HG03025 (cell line): ENCODE results near the gene PYGO2.

Source experiments
- ATAC-seq: cut with Tn5 transposase; IDR thresholded peaks from one replicate; pipeline ENCODE4 v1.9.1; 2021; ENCODE audit warnings: mild to moderate bottlenecking, moderate library complexity; ENCODE audit not compliant: unreplicated experiment, low FRiP score

Gene PYGO2

DNA sequence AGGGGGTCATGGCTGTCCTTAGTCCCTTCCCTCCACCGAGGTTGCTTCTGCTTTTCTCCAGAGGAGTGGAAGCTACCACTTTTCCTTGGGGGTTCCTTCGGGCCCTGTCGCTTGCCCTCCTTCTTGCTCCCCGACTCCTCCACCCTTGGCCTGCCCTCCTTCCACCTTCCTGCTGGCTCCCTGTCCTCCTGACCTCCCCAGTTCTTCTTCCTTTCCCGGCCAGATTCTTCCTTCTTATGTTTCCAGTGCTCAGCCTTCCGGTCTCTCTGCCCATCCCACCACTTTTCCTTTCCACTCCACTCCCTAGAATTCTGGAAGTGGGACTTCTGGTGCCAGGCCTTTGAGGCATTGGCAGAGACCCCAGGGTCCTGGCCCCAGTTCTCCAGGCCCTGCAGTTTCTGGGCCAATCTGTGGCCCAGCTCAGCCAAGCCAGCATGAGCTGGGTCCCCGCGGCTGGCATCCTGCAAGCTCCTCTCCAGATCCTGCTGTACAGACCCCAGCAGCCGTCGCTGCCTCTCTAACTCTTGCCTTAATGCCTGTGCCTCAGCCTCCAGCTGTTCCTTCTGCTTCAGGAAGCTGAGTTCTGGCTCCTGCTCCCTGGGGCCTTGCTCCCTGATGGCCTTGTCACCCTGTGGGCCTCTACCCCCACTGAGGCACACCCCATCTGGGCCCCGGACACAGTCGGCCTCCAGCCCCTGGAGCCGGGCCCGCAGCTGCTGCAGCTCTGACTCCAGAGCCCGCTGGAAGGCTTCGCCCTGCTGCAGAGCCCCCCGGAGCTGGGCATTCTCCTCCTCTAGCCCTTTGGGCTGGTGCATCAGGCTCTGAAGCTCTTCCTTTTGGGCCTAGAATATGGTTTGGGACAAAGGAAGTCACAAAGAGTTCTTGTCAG, 15.4 kb downstream of the PYGO2 start:
- ATAC-seq, result no peak

DNA sequence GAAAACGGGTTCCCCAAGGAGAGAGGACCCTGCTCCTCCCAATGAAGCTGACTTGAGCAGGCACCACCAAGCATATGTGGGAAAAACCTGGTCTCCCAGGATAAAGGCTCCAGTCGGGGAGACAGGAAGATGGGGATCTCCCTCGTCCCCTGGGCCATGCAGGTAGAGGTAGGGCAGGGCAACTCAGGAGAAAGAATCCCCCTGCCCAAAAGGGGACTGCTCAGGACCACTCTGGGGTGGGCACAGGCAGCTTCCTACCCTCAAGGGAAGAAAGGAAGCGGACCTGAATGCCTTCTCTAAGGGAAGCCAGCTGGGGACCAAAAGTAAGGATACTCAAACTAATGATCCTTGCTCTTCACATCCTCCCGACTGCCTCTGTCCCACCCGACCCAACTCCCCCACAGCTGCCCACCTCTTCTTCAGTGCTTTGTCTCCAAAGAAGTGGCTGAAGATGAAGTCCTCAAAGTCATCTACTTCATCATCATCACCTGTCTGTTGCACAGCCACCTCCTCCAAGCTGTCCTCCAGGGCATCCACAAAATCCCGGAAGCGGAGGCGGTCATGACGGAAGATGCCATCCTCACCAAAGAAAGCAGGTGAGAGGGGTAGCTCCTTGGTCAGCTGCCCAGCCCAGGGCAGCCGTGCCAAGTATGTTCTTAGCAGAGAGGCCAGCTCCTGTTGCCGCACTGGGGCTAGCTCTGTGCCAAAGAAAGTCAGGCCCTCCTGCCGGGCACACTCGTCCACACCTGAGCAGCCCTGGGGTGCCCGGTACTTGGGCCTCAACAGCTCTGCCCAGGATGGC, 16.2 kb downstream of the PYGO2 start:
- ATAC-seq, result no peak

DNA sequence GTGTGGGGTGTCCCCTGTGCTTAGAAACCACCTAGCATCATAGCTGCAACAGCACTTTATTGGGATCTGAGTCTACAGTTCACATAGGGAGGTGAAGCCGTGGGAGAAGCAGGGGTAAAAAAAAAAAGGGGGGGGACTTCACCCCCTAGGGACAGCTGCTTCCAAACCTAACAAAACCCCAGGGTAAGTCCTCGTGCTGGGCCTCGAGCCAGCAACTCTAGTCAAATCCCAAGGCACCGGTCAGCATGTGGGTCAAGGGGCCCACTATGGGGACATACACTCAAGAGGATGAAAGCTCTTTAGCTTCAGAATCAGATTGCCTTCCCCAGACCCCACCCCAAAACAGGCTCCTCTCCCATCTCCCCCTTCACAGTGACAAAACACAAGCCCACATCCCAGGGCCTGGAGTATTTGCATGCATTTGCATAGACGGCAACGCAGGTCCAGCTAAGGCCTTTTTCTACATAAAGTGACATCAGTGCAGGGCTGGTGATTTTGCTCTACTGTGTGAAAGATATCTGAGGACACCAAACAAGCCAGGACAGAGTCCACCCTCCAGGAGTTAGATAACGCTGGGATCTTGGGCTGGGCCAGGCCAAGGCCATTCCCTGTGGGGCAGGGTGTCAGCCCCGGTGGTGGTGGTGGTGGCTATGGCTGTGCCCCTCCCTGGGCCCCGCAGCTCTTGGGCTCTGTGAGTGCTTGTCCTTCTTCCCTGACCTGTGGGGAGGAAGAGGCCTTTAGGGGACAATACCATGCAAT, 17.0 kb downstream of the PYGO2 start:
- no peak for ATAC-seq

DNA sequence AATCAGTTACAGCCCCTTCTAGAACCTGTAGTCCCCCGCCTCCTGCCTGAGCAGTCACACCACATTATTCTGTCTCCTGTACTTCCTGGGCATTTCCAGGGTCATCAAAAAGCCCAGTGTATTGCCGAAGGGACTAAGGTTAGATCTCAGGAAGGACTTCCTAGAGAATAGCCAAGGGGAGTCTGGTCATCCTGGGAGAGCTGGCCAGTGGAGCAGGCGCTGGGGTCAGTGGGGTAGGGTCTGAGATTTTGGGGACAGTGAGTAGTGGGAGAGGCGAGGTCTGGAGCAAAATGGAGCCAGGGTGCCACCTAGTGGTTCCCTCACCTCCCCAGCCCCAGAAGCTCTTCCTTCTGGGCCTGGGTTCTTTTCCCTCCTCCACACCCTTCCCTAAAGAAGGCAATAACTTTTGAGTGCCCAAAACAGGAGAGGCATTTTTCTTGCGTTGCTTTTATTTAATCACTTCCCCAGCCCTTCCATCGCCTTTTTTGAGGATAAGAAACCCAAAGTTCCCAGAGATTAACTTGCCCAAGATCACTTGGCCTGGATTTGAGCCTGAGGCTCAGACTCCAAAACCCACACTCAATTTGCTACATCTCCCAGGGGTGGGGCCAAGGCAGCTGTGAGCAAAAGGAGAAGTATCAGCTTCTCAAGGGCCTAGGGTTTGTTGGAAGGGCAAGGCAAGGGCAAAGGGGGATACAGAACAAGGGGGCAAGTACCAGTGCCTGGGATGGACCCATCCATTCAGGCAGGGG, 17.8 kb downstream of the PYGO2 start:
- no peak for ATAC-seq

DNA sequence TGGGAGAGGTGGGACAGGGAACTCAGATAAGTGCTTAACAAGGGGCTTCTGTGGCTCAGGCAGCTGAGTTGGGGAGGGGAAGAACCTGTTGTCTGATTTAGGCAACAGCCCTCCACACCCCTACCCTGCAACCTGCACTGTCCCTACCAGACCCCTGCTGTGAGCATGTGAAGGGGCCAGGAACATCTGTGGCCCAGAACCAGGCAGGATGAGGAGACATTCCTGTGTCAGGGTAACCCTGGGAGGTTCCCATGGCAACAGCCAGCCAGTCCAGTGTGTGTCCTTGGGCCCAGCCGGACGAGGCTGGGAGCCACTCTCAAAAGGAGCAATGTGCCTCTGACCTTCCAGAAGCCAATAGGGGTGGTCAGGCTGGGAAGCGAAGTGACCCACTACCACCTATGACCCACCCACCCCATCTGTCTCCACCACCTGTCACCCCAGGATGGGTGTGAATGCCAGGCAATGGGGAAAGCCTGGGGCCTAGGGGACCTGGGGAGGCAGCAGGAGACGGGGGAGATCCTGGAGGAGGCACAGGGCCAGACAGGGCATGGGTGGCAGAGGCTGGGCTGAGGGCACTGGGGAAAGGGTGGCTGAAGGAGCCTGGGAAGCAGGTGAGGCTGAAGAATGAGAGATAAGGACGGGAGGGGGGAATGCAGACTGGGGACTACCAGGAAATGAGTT, 20.1 kb downstream of the PYGO2 start:
- no peak for ATAC-seq

DNA sequence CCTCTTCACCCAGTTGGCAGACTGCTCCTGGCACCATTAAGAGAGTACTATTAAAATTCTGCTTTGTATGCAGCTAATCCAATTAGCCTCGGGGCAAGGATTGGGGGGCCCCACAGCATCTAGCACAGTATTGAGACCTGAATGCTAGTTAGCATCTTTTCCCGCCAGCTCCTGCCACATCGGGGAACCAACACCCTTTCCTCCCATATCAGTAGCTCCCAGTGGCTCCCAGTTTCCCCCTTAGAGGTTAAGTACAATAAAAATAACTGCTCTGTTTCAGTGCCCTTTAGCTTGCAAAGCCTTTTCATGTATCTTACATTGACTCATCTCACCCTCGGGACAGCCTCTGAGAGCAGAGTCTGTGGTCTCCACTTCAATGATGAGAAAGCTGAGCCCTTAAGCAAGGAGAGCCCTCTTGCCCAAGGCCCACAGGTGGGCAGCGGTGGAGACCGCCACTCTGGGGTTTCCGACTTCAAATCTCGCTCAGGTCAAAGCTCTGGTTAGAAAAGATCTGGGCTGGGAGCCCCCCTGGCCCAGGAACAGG, 20.9 kb downstream of the PYGO2 start:
- ATAC-seq, result no peak

DNA sequence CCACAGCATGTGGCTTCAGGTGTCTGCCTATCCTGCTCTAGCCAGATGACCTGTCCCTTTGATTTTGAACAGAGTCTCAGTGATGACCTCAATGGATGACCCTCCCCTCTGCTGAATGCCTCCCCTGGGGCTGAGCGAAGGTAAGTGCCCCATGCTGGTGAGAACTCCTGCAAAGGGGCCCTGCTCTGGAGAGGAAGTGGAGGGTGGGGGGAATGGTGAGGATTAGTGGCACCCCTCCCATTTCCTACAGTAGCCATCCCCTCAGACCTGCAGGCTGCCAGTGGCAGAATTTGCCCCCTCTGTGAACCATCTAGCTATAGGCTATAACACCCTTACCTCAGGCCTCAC, 21.4 kb downstream of the PYGO2 start:
- ATAC-seq, result no peak

DNA sequence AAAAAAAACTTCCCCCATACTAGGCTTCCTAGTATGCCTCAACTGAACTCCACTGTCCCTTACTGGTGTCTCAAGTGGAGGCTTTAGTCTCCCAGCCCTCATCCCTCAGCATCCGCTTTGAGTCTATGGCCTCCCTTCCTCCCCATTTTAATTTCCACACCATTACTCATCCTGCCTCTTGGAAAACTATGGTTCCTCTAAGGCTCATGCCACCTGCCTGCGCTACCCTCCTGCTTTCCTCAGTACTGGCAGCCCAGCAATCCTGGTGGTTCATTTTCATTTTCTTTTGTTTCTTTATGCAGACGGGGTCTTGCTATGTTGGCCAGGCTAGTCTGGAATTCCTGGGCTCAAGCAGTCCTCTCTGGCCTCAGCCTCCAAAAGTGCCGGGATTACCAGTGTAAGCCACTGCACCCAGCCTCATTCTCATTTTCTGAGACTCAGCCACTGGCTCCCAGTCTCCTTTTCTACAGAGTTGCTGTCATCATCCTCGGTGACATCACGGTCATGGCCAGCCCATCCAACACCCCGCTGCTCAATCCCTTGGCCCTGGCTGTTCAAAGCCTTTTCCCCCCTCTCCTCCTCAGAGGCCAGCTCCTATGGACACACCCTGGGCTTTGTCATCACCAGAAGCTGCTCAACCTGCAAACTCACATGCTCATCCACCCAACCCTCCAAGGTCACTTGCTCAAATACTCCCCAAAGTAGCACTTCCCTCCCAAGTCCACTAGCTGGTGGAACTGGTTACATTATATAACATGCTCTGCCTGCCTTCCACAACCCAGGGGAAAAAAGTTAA, 22.8 kb downstream of the PYGO2 start:
- no peak for ATAC-seq

DNA sequence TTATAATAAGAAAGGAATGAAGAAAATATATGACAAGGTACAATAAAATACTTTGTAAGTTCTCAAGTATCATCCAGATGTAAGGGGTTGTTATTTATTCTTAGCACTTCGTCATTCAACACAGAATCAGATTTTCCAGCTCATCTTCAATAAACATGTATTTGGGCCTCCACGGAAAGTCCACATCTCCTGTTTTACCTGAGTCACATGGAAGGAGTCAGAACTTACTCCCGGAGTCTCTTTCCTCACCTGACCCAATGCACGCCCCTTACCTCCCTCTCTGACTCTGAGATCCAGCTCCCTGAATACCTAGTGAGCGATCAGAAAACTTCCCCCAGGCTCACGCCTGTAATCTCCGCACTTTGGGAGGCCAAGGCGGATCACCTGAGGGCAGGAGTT, 23.6 kb downstream of the PYGO2 start:
- no peak for ATAC-seq

DNA sequence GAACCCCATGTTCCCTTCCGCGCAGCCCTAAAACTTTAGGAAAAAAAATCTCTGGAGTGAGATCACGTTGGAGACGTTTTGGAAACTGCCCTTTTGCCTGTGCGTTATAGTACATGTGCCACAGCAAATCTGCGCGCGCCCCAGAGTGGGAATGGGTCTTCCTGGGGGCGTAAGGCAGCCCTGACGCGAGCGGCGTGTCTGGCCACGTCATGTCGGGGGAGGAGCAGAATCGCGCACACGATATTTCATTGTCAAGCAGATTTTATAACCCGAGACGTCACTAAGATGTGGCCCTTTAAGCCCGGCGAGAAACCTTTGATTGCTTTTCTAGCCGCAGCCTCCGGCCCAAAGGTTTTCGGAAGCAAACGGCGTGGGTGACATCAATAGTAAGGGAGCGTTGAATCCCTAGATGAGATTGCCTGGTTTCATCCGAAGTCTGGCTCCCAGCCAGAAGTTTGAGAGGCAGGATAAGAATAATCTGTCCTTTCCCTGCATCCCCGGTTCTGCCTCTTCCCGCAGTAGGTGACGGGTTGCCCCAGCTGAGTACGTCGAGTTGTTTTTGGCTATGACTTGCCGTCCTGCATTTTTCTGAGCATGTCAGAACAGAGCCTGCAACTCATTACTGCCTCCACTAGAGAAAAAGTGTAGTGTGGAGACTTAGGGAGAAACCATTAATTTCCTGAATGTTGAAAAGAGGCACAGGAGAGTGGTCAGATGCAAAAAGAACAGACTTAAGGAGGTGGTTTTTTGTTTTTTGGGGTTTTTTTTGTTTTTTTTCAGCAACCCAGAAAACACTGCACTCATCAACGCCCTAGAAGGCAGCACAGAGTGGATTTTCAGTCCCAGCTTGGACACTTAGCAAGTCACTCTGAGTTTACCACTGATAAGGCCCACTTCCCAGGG, 24.2 kb downstream of the PYGO2 start:
- peak; percentile 50 for ATAC-seq

DNA sequence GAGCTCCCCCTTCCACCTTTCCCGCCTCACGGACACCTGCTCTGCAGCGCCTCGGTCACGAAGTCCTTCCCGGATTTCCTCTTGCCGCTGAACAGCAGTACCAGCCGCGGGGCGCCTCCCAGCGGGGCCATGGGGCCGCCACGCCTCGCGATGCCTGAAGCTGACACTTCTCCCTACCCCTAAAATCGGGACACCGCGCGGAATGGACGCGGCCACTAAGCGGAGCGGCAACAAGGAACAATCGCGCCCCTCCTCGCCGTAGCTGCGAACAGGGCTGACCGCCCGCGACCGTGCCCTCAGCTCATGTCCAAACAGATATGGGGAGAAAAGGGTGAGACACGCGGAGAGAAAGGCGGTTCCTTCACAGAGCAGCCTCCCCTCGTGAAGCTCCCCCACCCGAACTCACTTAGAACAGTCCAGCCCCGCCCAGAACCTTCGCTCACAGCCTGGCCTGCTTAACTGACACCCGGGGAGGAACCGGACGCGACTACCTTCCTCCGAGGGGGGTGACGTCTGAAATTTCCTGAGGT, 25.0 kb downstream of the PYGO2 start, which contains the start of gene PMVK:
PMVK (minus strand) TSS at position 165 of the 530 bp plus-strand sequence; CDS start at position 131, 34 bp downstream.
- ATAC-seq, result peak; percentile 74

DNA sequence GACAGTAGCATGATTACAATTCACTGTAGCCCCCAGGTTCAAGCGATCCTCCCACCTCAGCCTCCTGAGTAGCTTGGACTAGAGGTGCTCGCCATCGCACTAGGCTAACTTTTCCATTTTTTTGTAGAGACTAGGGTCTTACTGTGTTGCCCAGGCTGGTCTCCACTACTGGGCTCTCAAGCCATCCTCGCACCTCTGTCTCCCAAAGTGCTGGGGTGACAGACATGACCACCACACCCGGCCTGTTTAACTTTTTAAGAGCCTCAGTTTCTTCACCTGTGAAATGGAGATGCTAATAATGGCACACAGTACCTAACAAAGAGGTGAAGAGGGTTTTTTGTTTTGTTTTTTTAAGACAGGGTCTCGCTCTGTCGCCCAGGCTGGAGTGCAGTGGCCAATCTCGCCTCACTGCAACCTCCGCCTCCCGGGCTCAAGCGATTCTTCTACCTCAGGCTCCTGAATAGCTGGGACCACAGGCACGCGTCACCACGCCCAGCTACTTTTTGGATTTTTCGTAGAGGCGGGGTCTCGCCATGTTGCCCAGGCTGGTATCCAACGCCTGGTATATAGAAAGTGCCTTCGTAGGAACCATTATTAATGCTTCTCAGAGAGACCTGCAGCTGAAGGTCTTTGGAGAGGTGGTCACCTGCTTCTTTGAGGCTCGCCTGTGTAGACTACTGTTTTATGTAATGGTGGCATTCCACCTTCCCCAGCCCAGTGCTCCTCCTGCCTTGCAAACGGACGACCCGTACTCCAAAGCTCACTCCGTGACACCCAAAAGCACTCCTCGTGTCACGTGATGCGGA, 25.6 kb downstream of the PYGO2 start:
- no peak for ATAC-seq

DNA sequence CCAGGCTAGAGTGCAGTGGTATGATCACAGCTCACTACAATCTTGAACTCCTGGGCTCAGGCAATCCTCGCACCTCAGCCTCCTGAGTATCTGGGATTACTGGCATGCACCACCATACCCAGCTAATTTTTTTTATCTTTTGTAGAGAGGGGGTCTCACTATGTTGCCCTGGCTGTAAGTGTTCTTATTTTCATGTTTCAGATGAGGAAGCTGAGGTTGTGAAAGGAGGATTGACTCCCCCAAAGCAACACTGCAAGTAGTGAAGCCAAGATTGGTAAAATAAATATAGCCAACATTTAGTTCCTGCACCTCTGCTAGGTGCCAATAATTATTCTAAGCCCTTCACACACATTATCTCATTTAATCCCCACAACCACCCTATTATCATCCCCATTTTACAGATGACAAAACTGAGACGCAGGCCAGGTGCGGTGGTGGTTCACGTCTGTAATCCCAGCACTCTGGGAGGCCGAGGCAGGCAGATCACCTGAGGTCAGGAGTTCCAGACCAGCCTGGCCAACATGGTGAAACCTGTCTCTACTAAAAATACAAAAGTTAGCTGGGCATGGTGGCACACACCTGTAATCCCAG, 27.1 kb downstream of the PYGO2 start:
- ATAC-seq, result no peak

DNA sequence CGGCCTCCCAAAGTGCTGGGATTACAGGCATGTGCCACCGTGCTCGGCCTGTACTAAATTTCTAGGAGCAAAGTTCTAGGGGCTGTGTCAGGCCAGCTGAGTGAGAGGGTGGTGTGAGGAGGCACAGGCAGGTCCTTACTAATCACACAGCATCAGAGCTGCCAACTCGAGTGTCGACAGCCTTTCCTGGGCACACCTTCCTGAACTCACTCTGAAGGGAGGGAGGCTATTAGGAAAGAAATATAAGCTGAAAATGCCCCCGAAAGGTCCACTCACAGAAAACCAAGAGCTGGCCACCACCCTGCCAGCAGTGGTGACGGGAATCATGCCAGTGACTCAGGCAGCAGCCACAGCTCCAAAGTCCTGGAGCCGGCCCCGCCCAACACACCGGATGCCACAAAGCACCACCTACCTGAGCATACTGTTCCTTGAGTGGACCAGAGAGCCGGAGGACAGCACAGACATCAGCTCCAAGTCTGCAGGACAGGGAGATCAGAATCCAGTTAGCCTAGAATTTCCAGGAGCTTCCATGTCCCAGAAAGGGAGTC, 29.6 kb downstream of the PYGO2 start:
- no peak for ATAC-seq

DNA sequence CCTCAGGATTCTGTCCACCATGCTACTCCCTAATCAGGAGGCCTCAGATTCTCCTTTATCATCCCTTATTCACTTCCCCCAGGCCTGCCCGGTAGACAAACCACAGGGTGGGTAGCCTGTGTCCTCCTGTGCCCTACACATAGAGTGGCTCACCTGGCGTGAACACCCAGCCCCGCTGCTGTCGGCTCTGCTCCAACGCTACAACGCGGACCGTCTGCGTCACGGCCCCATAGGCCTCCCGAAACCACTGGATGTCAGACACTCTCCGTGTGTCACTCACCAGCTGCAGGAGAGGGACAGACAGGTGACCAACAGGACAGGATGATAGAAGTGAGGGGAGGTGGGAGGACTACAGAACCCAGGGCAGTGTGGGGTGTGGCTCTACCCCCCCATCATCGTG, 35.4 kb downstream of the PYGO2 start:
- ATAC-seq, result no peak
